Femur (tissue), 1 donor: ENCODE measurements around the gene PPP3CB.
"Not testable (repeated sequence)": the region's sequence is repeated elsewhere in the genome, so short reads cannot be mapped to it uniquely, and the experiment has no call there.

ENCODE experiments used
- DNase-seq: peaks from one replicate; pipeline ENCODE4 v3.0.0-alpha.2; 2017

PPP3CB gene

GRCh38 chr10:73413528-73414229 lies 82.1 kb downstream of the PPP3CB start, which contains the start of gene ANXA7:
Gene ANXA7 (minus strand): TSS chr10:73414058. CDS start chr10:73400856, 13,202 bp downstream.
- DNase-seq: peak; percentile 96

DNA sequence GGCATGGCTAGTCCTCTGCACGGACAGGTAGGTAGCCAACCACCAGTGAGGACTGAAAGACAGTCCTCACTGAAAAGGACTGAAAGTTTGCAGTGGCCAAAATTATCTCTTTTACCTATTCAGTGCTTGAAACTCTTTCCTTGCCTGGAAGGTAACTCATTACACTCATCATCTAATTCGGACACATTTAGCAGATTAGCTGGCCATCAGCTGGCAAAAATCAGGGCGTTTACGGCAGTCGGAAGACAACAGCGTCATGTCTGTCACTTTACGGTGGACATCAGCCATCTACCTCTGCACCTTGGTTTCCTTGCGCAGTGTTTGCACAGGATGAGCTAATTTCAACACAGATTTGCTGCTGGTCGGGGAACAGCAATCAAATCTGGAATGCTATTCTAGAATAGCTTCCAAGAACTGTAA lies 82.7 kb downstream of the PPP3CB start:
- DNase-seq: no peak

DNA sequence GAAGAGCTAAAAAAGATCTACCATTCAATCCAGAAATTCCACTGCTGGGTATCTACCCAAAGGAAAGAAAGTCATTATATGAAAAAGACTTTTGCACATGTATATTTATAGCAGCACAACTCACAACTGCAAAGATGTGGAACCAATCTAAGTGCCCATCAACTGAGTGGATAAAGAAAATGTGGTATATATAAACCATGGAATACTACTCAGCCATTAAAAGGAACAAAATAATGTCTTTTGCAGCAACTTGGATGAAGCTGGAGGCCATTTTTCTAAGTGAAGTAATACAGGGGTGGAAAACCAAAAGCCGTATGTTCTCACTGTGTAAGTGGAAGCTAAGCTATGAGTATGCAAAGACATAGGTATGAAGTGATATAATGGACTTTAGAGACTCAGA lies 84.9 kb downstream of the PPP3CB start:
- DNase-seq: no peak

GRCh38 chr10:73408978-73409521 lies 86.8 kb downstream of the PPP3CB start:
- no peak for DNase-seq

DNA sequence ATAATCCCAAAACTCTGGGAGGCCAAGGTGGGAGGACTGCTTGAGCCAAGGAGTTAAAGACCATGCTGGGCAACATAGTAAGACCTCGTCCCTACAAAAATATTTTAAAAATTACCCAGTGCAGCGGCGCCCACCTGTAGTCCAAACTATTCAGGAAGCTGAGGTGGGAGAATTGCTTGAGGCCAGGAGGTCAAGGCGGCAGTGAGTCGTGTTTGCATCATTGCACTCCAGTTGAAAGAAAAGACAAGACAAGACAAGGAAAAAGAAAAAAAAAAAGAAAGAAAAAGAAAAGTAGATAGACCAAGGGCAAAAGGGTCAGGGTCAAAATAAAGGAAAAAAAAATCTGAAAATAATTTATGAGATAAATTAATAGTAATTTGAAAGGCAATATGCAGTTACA lies 87.8 kb downstream of the PPP3CB start:
- no peak for DNase-seq

DNA sequence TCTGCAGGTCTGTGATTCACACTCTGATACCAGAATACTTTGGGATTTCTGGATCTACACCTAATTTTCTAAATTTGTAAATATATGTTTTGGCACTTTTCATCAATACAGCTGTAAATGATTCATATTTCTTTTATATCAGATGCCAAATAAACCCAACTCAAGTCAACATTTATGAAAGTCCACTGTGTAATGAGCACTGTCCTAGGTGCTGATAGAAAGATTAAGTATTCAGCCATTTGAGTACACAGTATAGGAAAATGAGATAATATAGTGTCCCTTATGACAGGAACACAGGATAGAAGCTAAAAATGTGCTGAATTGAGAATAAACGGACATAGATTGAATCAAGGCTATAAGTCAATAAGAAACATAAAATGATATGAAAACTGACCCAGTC lies 88.3 kb downstream of the PPP3CB start:
- no peak for DNase-seq

- no peak for DNase-seq
These were observed 89.0 kb downstream of the PPP3CB start for GRCh38 chr10:73406846-73407245.

GRCh38 chr10:73405556-73405955 lies 90.3 kb downstream of the PPP3CB start:
- no peak for DNase-seq

GRCh38 chr10:73404690-73405089 lies 91.1 kb downstream of the PPP3CB start:
- no peak for DNase-seq

DNA sequence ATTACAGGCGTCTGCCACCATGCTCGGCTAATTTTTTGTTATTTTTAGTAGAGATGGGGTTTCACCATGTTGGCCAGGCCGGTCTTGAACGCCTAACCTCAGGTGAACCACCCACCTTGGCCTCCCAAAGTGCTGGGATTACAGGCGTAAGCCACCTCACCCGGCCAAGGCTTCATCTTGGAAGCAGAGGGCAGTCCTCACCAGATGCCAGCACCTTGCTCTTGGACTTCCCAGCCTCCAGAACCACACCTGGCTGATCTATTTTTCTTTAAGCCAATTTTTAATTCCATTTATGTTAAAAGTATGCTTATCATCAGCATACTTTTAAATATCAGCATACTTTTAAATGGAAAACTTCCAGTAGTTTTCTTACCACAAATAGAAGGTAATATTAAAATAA lies 94.2 kb downstream of the PPP3CB start:
- DNase-seq: no peak

GRCh38 chr10:73399063-73399462 lies 96.8 kb downstream of the PPP3CB start:
- no peak for DNase-seq

DNA sequence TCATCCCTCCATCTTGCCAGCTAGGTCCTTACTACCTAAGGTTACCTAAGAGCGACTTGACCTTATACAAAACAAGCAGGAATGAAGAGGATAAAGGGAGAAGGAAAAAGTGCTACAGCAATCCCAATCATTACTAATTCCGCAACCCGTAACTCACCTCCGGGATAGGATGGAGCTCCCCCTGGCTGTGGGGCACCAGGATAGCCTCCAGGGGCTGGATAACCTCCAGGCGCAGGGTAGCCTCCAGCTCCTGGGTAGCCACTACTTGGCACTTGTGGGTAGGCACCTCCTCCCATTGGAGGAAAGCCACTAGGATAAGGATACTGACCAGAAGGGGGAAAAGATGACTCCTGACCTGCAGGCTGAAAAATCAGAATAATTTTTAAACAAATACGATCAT lies 97.8 kb downstream of the PPP3CB start:
- DNase-seq: no peak

GRCh38 chr10:73394325-73394724 lies 101.5 kb downstream of the PPP3CB start:
- DNase-seq: not testable (repeated sequence)

DNA sequence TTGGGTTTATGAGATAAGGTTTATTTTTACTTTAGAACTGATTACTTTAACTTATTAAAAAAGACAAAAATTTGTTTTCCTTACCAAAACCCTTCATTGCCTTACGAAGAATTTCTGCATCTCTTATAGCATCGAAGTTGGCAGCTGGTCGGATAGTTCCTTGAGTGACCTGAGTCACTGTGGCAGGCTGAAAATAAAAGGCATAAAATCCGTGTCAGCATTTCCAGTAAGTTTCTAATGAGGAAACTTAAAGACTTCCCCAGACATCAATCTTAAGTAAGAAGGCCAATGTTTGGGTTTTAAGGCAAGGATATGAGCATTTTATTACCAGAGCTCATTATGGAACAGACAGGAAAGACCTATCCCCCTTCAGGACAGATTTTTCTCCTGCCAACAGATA lies 107.6 kb downstream of the PPP3CB start:
- DNase-seq: no peak

- DNase-seq: no peak
These were observed 109.2 kb downstream of the PPP3CB start for GRCh38 chr10:73386583-73386982.
